Activated CD4-positive, alpha-beta T cell treated with anti-CD3 and anti-CD28 coated beads, Interleukin-2, amount 10 ng/mL, durations not matched to agents 7 days and 5 days (primary cell): ENCODE results near the gene ACP4. TPM values are rescaled to one million over a fixed set of nuclear protein-coding genes. Genes with fewer than 3 reads are reported as not detected.
"Not testable (repeated sequence)": the region's sequence is repeated elsewhere in the genome, so short reads cannot be mapped to it uniquely, and the experiment has no call there.

Source experiments
- CTCF ChIA-PET: fragments of 350-600 bp; sonication (Branson Sonifier 250); formaldehyde crosslinking; loops from one replicate; lab custom pipeline; 2021; ENCODE audit warnings: antibody characterized with exemption; lab: Charles Lee
- POLR2A ChIA-PET: fragments of 350-600 bp; sonication (Branson Sonifier 250); formaldehyde crosslinking; loops from one replicate; lab custom pipeline; 2021; ENCODE audit warnings: antibody characterized with exemption; lab: Charles Lee
- DNase-seq: peaks from one replicate; pipeline ENCODE4 v3.0.0-alpha.2; 2020
- H3K27ac Mint-ChIP-seq: one replicate; pipeline ENCODE4 v1.8.0; 2021; ENCODE audit warnings: mild to moderate bottlenecking, moderate library complexity, mixed read lengths
- H3K27me3 Mint-ChIP-seq: one replicate; pipeline ENCODE4 v1.8.0; 2021; ENCODE audit warnings: mixed read lengths
- H3K36me3 Mint-ChIP-seq: one replicate; pipeline ENCODE4 v1.8.0; 2021; ENCODE audit warnings: low read depth, mixed read lengths
- H3K4me1 Mint-ChIP-seq: one replicate; pipeline ENCODE4 v1.8.0; 2021; ENCODE audit warnings: mixed read lengths
- H3K4me3 Mint-ChIP-seq: one replicate; pipeline ENCODE4 v1.8.0; 2021; ENCODE audit warnings: mild to moderate bottlenecking, moderate library complexity, mixed read lengths
- H3K9me3 Mint-ChIP-seq: one replicate; pipeline ENCODE4 v1.8.0; 2021; ENCODE audit warnings: mixed read lengths
- total RNA-seq, 2 experiments: library from RNA; stranded (reverse); gene quantifications; one replicate each; pipeline ENCODE4 v1.2.3, GENCODE V29; 2021

ACP4 gene
- total RNA-seq, 2 experiments from 2014 or later = not detected

DNA sequence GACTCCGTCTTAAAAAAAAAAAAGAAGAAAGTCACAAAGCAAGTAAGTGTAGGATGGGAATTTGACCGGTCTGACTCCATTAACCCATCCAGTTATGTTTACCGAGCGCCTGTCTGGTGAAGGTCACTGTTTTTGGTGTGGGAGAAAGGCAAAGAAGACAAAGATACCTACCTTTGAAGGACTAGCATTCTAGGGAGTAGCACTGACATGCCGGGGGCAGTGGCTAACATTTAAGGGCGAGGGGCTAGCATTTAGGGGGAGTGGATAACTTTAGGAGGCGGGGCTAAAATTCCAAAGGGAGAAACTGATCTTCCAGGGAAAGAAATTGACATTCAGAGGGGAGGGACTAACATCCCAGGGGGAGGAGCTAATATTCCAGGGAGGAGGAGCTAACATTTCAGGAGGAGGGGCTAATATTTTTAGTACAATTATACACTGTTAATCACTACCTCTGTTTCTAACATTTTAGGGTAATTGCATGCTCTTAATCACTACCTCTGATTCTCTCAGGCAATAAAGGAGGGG lies 11.2 kb upstream of the ACP4 start:
- Mint-ChIP-seq H3K4me3 (no peak overlapping the region), H3K9me3 (no peaks in the 10 kb centered on the region), H3K27me3 (peaks cover 49% of the 10 kb centered on the region), H3K36me3 (no peaks in the 10 kb centered on the region), H3K4me1 (peaks cover 11% of the 10 kb centered on the region), H3K27ac (no peak overlapping the region)
- POLR2A ChIA-PET = interaction anchor here (1.3 kb wide), 1 partner anchor 54 kb away, joined by 5 read pairs; no protein-coding TSS in a partner anchor
- no peak for DNase-seq
- CTCF ChIA-PET = interaction anchor here (0.9 kb wide), 1 partner anchor 415 kb away, joined by 5 read pairs; no protein-coding TSS in a partner anchor

DNA sequence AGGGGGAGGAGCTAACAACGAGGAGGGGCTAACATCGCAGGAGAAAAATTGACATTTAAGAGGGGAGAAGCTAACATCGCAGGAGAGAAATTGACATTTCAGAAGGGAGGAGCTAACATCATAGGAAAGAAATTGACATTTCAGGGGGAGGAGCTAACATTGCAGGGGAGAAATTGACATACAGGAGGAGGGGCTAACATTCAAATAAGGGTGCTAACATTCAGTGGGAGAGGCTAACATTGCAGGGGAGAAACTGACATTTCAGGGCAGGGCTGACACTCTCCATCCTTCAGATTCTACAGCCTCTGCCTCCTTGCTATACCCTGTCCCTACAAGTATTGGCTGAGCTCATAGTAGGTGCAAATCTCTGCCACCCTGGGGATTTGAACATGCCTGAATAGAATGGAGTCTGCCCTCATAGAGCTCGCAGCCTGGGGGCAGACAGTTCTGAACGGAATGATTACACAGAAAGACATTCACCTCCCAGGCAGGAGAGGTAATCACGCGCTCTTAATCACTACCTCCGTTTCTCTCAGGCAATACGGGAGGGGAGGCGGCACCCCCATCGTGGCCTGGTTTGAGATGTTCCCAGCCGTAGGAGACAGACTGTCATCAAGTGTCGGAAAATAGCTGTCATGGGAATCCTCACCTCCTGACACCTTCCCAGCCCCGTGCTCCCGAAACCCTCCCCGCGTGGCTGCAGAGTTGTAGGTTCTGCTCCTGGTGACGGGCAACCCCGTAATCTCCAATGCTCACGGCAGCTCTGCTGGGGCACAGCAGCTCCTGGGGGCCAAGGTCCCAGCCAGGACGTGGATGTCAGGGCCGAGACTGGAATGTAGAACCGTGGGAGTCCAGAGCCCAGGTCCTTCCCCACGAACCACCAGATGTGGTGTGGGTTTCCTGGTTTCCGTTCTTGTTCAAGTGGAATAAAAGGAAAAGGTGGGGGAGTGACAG lies 10.4 kb upstream of the ACP4 start:
- ChIA-PET CTCF (interaction anchor here (0.9 to 2.5 kb wide), 2 partner anchors 223 to 415 kb away, joined by 5 to 7 read pairs; no protein-coding TSS in a partner anchor), POLR2A (interaction anchor here (0.6 to 1.3 kb wide), 2 partner anchors 47 to 55 kb away, joined by 5 read pairs; no protein-coding TSS in a partner anchor)
- Mint-ChIP-seq H3K27me3 (peaks cover 49% of the 10 kb centered on the region), H3K4me1 (peaks cover 11% of the 10 kb centered on the region), H3K27ac (no peak overlapping the region), H3K9me3 (no peaks in the 10 kb centered on the region), H3K4me3 (no peak overlapping the region), H3K36me3 (no peaks in the 10 kb centered on the region)
- DNase-seq = no peak

DNA sequence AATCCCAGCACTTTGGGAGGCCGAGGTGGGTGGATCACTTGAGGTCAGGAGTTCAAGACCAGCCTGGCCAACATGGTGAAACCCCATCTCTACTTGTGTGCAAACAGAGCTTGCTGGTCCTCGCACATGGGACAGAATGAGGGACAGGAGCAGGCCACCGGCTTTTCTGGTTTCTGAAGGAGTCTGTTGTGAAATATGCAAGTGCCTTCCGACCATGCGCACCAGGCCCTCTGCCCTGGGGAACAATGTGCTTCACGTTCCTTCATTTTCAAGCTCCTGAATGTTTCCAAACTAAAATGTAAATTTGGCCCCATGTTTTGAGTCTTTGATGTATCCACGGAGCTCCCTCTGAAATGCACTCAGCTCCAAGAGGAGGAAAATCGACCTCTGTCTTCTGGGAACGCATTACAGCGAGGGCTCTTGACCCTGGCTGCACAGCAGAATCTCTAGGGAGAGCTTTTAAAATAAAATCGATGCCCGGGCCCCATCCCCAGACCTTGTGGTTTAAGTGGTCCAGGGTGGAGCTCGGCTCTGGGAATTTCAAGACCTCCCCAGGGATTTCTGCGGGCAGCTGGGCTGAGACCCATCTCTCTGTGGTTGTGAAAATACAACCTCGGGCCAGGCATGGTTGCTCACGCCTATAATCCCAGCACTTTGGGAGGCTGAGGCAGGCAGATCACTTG lies 9.3 kb upstream of the ACP4 start:
- ChIA-PET CTCF (interaction anchor here (1.2 to 2.5 kb wide), 2 partner anchors 12 to 224 kb away, joined by 5 to 7 read pairs; no protein-coding TSS in a partner anchor), POLR2A (no interaction called here)
- peaks cover 47% of the 10 kb centered on the region for H3K27me3 Mint-ChIP-seq

DNA sequence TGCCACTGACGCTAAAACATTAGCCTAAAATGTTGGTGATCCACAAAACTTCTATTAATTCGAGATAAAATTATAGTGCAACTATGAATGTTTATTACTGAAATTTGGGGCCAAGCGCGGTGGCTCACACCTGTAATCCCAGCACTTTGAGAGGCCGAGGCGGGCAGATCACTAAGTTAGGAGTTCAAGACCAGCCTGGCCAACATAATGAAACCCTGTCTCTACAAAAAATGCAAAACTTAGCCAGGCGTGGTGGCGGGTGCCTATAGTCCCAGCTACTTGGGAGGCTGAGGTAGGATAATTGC lies 6.4 kb upstream of the ACP4 start:
- H3K27me3 Mint-ChIP-seq = peaks cover 26% of the 10 kb centered on the region
- H3K27ac Mint-ChIP-seq, DNase-seq, H3K36me3 Mint-ChIP-seq, H3K4me3 Mint-ChIP-seq, H3K9me3 Mint-ChIP-seq: not testable (repeated sequence)
- H3K4me1 Mint-ChIP-seq = peaks cover 11% of the 10 kb centered on the region
- ChIA-PET POLR2A (interaction anchor here (0.6 kb wide), 1 partner anchor 176 kb away, joined by 10 read pairs; no protein-coding TSS in a partner anchor), CTCF (interaction anchor here (0.6 to 1.4 kb wide), 4 partner anchors 11 to 427 kb away, joined by 3 to 4 read pairs (median 4); no protein-coding TSS in a partner anchor)

More for the DNA sequence above, 9.3 kb upstream of the ACP4 start:
- Mint-ChIP-seq H3K4me3 (no peak overlapping the region), H3K27ac (no peak overlapping the region), H3K9me3 (no peaks in the 10 kb centered on the region), H3K36me3 (no peaks in the 10 kb centered on the region), H3K4me1 (peaks cover 11% of the 10 kb centered on the region)
- DNase-seq = no peak

DNA sequence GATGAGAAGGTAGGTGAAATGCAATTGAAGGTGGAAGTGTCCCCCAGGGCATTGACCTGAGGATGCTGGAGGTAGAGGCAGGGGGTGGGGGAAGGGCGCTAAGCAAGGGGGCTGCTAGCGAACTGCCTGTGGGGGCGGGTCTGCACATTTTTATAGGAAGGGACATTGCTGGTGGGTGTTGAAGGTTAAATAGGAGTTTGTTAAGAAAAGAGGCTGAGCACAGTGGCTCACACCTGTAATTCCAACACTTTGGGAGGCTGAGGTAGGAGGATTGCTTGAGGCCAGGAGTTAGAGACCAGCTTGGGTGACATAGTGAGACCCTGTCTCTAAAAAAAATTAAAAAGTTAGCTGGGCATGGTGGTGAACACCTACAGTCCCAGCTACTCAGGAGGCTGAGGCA lies 5.5 kb upstream of the ACP4 start:
- no peak overlapping the region for H3K4me3 Mint-ChIP-seq
- POLR2A ChIA-PET = no interaction called here
- no peaks in the 10 kb centered on the region for H3K9me3 Mint-ChIP-seq
- no peak for DNase-seq
- H3K4me1 Mint-ChIP-seq = peaks cover 11% of the 10 kb centered on the region
- H3K27ac Mint-ChIP-seq = no peak overlapping the region
- H3K27me3 Mint-ChIP-seq = peaks cover 17% of the 10 kb centered on the region
- no peaks in the 10 kb centered on the region for H3K36me3 Mint-ChIP-seq
- CTCF ChIA-PET = interaction anchor here (1.2 to 1.4 kb wide), 2 partner anchors 10 to 428 kb away, joined by 3 to 4 read pairs; no protein-coding TSS in a partner anchor

DNA sequence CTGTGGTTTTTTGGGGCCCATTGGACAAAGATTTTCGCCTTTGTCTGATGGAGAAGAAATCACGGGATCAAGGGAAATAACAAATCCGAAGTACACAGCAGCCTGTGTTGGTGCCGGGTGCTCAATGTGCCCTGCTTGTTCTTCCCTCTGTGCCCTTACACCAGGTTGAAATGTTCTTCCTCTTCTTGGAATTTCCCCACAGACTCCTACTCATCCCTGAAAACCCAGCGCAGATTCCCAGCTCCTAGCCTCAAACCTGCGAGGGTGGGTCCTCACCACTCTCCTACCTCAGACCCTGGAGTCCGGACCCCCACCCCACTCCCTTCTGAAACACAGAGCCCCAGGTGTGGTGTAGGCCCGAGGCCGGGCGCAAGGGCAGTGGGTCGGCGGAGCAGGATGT lies 4.9 kb upstream of the ACP4 start:
- POLR2A ChIA-PET = no interaction called here
- Mint-ChIP-seq H3K27me3 (peaks cover 11% of the 10 kb centered on the region), H3K4me3 (no peak overlapping the region), H3K4me1 (peaks cover 11% of the 10 kb centered on the region), H3K9me3 (no peaks in the 10 kb centered on the region), H3K36me3 (no peaks in the 10 kb centered on the region), H3K27ac (peak overlapping the region; percentile 31)
- no peak for DNase-seq
- CTCF ChIA-PET = no interaction called here

DNA sequence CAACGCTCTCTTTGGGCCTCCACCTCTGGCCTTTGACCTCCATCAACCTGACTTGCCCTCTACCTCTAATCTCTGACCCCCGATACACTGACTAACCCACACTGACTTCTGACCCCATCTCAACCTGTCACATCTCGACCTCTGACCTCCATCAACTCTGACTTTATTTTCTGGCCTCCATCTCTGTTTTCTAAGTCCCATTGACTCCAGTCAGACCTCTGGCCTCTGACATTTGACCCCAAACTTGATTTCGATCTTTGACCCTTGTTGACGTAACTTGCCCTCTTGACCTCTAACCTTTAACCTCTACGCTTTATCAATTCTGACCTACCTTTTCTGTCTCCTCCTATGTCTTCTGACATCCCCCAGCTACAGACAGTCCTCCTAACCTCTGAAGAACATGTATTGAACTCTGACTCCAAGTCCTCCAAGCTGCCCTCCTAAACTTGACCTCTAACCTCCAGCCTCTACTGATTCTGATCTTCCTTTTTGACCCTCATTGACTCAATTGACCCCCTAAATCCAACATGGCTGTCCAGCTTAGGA lies 780 bp downstream of the ACP4 start:
- no peaks in the 10 kb centered on the region for H3K27me3 Mint-ChIP-seq
- ChIA-PET POLR2A (no interaction called here), CTCF (no interaction called here)
- H3K36me3 Mint-ChIP-seq = no peaks in the 10 kb centered on the region
- no peak for DNase-seq
- H3K4me3 Mint-ChIP-seq = no peak overlapping the region
- no peak overlapping the region for H3K27ac Mint-ChIP-seq
- peaks cover 2% of the 10 kb centered on the region for H3K4me1 Mint-ChIP-seq
- no peaks in the 10 kb centered on the region for H3K9me3 Mint-ChIP-seq

DNA sequence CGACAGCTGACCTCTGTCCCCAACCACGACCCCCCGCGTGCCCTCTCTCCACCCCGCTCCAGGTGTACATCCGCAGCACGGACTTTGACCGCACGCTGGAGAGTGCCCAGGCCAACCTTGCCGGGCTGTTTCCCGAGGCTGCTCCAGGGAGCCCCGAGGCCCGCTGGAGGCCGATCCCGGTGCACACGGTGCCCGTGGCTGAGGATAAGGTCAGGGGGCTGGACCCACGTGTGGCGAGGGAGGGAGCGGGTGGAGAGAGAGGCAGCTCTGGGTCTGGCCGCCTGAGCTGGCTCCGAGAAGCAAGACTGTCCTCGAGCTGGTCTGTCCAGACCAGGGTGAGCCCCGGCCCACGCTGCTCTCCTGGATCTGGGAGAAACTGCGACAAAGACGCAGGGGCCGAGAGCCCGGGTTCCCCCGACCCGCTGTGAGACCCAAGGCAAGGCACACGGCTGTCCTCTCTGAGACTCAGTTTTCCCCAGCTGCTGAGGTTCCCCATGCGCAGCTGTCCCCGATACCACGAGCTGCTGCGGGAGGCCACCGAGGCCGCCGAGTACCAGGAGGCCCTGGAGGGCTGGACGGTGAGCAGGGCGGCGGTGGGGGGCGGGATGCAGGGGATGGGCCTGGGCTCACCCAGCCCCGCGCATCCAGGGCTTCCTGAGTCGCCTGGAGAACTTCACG lies 1.5 kb downstream of the ACP4 start:
- CTCF ChIA-PET = no interaction called here
- Mint-ChIP-seq H3K4me3 (no peak overlapping the region), H3K27me3 (no peaks in the 10 kb centered on the region), H3K9me3 (no peaks in the 10 kb centered on the region), H3K27ac (no peak overlapping the region), H3K4me1 (peaks cover 2% of the 10 kb centered on the region), H3K36me3 (no peaks in the 10 kb centered on the region)
- POLR2A ChIA-PET = no interaction called here
- DNase-seq = no peak

DNA sequence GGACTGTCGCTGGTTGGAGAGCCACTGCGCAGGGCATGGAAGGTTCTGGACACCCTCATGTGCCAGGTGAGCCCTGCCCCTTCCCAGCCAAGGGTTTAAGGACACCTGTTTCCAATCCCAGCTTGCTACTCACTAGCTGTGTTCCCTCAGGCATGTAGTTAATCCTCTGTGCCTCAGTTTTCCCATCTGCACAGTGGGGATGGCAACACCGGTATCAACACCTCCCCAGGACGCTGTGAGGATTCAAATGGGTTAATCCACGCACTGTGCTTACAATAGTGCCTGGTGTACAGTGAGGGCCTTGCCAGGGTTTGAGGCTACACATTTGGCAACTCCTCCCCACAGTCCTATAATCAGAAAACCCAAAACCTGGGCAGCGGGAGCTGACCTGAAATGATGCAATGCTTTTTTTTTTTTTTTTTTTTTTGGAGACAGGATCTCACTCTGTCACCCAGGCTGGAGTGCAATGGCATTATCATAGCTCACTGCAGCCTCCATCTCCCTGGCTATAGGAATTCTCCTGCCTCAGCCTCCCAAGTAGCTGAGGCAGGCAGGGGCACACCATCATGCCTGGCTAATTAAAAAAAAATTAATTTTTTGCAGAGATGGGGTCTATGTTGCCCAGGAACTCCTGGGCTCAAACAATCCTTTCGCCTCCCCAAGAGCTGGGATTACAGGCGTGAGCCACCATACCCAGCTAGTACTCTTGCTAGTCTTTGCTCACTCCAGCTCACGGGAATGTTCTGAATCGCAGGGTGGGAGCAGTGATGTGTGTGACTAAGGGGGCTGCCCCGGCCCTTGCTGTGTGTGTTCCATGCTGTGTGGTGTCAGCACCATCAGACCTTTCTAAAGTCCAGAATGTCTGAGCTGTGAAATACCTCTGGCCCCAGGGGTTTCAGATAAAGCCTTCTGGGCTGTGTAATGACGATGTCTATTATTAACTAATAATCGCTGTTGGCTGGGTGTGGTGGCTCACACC lies 2.3 kb downstream of the ACP4 start:
- CTCF ChIA-PET = interaction anchor here (0.7 to 1.8 kb wide), 2 partner anchors 11 to 380 kb away, joined by 4 to 5 read pairs; no protein-coding TSS in a partner anchor
- DNase-seq = no peak
- POLR2A ChIA-PET = no interaction called here
- Mint-ChIP-seq H3K4me1 (peaks cover 2% of the 10 kb centered on the region), H3K27ac (no peak overlapping the region), H3K4me3 (no peak overlapping the region), H3K9me3 (no peaks in the 10 kb centered on the region), H3K27me3 (no peaks in the 10 kb centered on the region), H3K36me3 (no peaks in the 10 kb centered on the region)

DNA sequence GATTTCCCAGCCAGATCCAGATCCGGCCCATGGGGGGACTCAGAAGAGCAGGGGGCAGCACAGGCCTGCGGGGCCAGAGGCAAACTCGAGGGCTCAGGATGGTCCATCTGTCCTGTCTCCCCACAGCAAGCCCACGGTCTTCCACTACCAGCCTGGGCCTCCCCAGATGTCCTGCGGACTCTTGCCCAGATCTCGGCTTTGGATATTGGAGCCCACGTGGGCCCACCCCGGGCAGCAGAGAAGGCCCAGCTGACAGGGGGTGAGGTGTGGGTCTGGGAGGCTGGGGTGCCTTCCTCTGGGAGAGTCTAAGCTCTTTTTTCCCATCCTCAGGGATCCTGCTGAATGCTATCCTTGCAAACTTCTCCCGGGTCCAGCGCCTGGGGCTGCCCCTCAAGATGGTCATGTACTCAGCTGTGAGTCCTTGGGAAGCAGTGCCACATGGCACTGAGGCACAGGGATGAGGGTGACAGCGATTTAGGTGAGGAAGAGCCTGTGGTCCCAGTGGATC lies 3.4 kb downstream of the ACP4 start:
- ChIA-PET CTCF (interaction anchor here (1.8 kb wide), 1 partner anchor 12 kb away, joined by 5 read pairs; no protein-coding TSS in a partner anchor), POLR2A (no interaction called here)
- no peak overlapping the region for H3K4me3 Mint-ChIP-seq
- no peaks in the 10 kb centered on the region for H3K27me3 Mint-ChIP-seq
- peaks cover 2% of the 10 kb centered on the region for H3K4me1 Mint-ChIP-seq
- peaks cover 5% of the 10 kb centered on the region for H3K36me3 Mint-ChIP-seq
- H3K9me3 Mint-ChIP-seq = no peaks in the 10 kb centered on the region
- DNase-seq = no peak
- no peak overlapping the region for H3K27ac Mint-ChIP-seq
